Stimulated activated CD4-positive, alpha-beta T cell treated with anti-CD3 and anti-CD28 coated beads, TNF-alpha, amount 100 ng/mL, for 48 hours (primary cell): ENCODE measurements around the gene FOXN1.

Experiments used
- DNase-seq, 3 donors: peaks; one replicate each; pipeline ENCODE4 v3.0.0-alpha.2; 2020; ENCODE audit warnings: low read depth in 3 of 3

FOXN1 gene

DNA sequence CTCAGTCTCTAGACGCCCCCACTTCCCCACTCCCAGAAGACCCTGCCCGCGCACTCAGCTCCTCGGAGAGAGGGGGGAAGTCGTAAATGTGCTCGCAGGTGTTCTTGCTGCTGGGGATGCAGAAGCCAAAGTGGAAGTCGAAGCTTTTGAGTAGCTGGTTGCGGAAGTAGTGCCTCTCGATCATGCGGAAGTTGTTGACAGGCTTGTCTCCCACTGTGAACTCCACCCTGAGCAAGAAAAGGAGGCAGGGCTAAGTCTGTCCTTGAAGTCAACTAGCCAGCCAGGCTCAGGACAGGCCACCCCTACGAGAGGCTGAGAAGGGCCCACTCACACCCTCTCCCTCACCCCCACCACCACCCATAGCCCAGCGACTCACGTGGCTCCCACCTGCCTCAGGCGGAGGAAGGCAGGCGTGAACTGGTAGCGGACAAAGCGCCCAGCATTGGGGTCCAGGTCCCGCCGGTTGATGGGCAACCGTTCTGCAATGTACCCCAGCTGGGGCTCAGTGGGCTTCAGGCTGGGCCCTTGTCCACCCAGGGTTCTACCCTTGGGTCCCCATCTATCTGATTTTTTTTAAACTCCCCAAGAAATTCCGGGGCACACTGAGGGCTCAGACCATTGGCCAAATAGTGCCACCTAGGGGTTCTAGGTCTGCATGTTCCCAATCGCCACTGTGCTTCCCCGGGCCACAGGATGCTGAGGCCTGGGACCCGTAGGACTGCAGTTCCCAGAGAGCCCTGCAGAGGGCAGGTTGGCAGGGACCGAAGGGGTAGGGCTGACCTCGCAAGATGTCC is 41.7 kb downstream of the FOXN1 start:
- peak; percentile 65 to 67 (median 65) for DNase-seq

DNA sequence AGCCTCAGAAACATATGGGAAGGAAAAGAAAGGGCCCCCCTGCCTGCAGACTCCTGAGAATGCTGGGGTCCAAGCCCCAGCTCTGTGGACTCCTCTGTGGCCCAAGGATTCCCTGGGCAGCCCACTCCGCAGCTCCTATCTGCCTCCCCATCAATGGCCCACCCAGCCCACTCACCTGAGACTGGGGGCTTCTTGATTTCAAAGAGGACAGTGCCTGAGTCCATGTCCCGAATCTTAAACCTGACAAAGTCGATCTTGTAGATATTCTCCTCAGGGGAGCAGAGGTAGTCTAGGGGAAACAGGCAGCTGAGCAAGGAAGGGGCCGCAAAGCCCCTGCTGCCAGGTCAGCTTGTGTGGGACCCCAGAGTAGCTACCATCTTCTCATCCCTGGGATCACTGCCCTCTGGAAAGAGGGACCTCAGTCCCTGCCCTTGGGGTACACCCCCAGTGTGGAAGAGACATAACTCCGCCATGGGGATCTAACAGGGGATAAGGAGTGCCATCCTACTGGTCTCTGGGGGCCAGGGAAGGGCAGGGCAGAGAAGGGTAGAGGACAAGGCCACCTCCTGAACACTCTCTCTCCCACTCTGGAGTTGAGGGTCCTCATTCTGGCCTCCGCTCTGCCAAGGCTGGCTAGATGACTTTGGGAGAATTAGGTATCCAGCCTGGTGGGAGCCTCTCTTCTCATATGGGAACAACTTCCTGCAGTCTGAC is 42.4 kb downstream of the FOXN1 start:
- no peak for DNase-seq

DNA sequence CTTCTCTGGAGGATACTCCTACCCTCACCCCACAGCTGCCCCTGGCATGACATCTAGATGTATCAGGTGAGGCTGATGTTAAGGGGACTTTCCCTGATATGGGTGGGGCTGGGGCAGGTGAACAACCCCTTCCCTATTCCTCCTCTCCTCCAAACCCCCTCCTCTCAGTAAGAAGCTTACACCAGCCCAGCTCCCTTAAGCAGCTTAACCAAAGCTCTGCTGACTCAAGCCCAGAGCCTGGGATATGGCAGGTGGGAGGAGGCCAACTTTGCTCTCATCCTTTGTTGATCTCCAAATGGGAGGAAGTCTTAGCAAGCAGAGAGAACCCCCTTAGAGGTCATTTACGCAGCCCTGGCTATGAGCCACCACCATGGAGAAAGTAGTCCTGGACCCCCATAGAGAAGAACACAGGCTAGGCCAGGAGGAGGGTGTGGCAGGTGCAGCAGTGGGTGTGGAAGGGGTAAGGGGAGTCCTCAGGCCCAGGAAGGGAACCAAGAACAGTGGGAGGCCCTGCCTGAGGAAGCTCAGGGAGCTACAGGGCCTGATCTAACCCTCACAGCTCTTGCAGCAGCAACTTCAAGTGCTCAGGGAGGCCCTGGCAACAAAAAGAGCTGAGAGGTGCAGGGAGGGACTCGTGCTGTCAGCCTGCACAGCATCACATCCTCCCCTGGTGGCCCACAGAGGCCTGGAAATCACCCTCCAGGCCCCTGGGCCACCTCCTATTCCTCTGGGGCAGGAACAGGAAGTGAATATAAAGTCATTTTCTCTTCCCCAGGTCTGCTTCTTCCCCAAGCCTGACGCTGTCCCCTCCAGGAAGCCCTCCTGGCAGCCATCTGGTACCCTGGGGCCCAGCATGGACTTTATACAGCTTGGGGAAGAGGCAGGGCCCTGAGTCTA is 43.3 kb downstream of the FOXN1 start:
- peak in 2 of 3 donors; percentile 26 to 46 for DNase-seq

DNA sequence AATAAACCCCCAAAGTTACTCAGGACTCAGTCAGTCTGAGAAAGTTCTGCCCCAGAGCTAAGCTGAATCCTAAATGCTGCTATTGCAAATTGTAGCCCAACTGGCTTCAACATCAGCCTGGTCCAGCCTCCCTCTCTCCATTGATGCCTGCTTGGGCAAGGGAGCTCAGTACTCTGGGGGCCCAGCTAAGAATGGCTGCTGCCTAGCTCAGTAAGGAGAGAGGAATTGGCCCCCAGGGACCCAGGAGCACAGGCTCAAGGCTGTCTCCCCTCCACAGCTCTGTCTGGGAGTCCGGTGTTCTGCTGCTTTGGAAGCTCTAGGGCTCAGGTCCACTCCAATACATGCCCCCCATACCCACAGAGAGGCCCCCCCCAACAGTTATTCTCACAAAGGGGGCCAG is 44.7 kb downstream of the FOXN1 start:
- no peak for DNase-seq

DNA sequence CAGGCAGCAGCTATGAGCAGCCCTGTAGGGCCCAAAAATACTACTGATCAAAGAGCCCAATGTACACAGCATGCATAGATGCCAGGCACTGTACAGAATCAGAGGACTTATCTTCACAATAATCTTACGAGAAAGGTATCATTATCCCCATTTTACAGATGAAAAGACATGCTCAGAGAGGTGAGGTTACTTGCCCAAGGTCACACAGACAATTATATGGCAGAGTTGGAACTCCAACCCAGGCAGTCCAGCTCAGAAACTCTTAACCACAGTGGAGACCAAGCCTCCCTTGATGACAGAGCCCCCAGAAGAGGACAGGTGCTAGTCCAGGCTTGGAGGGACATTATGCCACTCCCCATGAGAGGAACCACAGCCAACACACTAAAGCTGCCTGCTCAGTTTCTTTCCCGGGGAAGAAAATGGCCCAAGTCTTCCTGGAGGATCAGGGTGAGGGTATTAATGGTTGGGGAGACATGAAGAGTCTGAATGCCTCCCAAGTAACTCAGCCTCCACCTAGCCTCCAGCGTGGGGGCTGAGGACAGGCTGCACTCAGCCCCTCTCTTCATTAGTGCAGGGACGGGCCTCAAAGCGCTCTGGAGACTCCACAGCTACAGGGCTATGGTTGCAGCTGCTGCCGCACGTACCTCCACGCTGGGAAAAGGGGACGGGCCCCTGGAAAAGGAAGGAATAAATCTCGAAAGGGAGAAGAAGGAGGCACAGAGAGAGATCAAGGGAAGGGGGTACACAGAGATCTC is 45.5 kb downstream of the FOXN1 start:
- DNase-seq = no peak

DNA sequence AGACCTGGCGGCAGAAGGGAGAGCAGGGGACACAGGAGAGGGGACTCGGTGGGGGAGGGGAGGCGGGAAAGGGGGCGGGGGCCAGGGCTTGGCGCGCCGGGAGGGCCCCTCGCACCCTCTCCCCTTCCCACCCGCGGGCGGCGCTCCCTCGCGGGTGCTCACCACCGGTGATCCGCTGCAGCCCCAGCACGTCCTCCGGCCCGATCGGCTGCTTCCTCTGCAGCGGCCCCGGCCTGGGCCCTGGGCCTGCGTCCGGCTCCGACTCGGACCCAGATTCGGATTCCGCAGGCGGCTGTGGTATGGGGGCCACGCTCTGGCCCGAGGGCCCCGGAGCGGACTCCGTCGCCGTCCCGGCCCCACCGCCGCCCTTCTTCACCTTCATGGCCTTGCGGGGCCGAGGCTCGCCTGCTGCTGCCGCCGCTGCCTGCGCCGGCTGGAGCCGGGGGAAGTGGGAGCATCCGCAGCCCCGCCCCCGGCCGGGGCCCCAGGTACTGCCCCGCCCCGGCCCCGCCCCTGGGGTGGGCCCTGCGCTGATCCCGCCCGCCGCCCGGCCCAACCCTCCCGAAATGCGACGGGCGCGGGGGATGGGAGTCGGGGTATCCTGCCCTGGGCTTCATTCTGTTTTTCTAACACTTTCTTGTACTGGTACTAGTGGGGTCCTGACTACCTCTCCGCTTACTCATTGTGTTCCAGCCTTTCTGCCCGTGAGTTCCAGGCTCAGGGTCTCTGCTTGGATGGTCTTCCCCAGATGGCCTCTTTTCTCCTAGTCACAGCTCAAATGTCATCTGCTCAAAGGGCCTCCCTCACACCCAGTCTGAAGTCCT is 46.2 kb downstream of the FOXN1 start, which contains the start of gene UNC119:
Gene UNC119, minus strand, starts transcription at position 449 of the 824 bp plus-strand sequence. Its CDS starts 67 bp downstream, at position 382.
- DNase-seq = peak; percentile 52 to 75 (median 59)

DNA sequence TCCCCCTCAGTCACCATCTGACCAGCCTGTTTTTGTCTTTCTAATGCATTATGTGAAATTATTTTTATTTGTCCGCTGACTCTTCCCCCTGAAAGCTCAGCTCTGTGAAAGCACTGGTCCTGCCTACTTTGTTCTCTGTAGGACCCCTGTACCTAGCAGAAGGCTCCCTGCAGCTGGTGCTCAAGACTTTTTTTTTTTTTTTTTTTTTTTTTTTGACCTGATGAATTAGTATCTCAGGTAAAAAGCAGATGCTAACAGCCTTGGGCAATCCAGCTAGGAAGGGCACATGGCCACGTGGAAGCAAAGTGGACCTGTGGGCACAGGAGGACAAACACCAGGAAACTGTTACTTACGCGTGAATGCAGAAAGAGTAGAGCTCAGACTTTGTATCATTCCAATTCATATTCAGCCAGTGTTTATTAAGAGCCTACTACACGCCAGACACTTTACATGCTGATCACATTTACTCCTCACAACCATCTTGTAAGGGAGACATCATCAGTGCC is 46.9 kb downstream of the FOXN1 start:
- DNase-seq = no peak

DNA sequence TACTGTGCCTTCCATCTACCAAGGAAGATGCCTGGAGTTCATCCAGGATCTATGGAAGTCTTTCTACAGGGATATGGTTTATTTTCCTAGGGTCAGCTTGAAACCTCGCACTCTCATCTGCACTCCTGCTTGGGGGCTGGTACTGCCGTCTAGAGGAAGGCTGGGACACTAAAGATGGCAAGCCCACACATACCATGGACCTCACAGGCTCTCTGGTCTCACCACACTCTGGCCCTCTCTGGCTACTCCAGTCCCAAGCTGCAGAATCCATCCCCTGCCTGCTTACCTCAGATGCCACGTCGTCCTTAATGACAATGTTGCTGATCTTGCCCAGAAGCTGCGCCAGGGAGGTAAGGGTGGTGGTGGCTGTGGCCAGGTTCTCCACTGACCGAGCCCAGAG is 48.4 kb downstream of the FOXN1 start:
- DNase-seq = no peak

DNA sequence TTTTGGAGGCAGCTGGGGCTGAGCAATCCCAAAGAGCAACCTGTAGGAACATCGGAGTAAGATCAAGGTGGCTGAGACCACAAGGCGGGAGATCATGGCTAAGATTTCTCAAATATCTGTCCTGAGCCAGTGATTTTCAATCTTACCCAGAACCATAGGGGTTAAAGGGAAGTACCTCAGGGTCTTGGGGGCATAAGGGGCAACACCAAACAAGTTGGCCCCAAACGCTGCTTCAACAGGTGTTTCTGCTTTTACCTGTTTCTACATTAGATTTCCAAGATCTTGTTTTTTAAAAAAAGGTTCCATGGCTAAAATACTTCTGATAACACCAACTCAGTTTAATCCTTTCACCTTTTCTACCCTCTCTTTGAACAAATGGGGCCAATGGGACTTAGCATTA is 48.9 kb downstream of the FOXN1 start:
- DNase-seq = no peak

DNA sequence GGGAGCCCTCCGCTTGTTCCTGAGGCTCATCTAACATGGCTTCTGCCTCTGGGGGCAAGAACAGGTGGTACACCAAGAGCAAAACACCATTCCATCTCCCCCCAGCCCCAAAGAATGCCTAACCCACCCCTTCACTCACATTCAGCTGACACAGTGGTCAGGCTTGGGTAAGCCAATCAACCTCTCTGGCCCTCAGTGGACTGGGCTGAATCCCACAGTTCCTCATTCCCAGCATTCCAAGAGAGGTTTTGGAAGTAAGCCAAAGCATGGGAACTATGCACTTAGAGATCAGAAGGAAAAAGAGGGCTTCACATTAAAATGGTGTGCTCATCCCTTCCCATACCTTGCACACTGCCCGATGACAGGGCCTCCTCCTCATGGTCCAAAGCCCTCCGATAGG is 57.3 kb downstream of the FOXN1 start:
- DNase-seq = no peak

DNA sequence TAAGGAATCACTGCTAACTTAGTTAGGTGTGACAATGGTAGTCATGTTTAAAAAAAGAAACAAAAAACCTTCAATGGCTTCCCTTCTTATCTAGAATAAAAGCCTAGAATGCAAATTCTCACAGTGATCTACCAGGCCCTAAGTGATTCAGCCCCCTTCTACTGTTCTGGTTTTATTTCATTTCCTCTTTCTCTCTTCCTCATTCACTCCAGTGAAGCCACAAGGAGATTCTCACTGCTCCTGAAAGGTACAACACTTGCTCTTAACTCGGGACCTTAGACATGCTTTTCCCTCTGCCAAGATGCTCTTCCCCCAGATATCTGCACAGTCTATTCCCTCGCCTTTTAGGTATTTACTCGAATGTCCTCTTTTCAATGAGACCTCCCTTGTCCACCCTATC is 61.5 kb downstream of the FOXN1 start:
- DNase-seq = no peak

DNA sequence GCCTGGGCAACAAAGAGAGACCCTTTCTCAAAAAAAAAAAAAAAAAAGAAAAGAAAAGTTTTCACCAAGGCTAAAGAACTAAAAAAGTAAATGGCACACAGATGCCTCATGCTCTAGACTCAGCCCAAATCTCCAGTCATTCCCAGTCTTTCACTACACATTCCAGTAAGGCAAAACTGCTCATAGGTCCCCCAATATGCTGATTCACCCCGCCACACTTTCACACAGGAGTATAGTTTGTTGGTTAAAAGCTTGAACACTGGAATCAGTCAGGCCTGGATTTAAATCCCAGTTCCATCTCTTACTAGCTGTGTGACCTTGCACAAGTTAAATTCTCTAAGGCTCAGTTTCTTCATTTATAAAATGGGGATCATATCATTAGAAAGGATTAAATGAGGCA is 63.3 kb downstream of the FOXN1 start:
- no peak for DNase-seq

DNA sequence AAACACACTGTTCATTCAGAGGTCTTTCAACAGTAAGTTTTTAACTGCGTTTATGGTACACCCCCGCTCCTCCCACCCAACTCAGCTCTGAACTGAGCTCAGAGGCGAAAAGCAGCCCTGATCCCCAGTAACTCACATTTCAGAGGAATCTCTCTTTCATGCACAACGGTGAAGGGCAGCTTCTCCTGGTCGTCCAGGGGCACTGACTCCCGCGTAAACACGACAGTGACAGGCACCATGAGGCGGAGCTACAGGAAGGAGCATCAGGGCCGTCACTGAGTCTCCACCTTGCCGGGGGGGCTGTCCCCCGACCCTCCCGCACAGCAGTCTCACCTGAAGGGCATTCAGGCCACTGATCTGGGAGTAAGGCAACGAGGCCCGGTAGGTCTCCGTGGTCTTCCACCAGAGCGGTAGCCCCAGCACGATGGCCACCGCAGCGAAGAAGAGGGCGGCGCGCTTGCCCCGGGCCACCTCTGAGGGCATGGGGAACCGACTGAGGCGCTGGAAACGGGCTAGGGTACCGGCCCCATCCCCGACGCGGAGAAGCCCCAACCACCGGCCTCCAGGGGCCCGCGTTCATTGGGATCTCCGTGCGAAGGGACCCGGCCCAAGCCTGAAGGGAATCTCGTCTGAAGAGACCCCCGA is 64.7 kb downstream of the FOXN1 start:
- DNase-seq = no peak

DNA sequence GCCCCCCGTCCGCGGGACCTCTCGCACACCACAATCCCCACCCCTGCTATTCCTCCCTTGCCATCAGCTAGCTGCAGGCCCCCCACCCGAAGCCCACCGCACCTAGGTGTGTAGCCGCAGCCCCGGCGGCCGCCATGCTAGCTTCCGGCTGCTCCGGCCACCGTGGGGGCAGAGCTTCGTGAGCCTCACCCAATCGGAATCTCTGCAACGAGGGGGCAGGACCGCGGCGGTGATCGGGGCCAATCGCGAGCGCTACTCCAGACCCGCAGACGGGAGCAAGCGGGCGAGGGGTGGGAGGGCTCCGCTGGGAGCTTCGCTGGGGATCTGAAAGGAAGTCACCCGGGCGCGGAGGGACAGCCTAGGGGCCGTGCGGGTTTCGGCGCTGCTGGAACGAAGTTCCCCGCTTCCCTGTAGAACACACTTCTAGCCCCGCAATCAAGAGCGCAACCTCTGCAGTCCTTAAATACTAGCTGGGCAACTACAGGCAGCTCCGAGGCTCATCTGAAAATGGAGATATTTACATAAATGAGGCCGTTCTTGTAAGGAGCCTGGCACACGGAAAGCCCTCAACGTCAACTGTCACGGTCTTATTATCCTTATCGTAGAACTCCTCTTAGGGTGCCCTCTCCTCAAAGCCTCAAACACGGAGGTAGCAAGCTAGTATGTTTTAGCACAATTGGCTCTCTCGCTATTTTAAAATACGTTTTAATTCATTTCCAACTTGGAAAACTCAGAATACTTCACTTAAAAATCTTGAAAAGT is 65.4 kb downstream of the FOXN1 start, which contains the start of gene PIGS:
Gene PIGS, minus strand, starts transcription at position 164 of the 762 bp plus-strand sequence. Its CDS starts 28 bp downstream, at position 136.
- peak; percentile 85 to 91 (median 90) for DNase-seq

DNA sequence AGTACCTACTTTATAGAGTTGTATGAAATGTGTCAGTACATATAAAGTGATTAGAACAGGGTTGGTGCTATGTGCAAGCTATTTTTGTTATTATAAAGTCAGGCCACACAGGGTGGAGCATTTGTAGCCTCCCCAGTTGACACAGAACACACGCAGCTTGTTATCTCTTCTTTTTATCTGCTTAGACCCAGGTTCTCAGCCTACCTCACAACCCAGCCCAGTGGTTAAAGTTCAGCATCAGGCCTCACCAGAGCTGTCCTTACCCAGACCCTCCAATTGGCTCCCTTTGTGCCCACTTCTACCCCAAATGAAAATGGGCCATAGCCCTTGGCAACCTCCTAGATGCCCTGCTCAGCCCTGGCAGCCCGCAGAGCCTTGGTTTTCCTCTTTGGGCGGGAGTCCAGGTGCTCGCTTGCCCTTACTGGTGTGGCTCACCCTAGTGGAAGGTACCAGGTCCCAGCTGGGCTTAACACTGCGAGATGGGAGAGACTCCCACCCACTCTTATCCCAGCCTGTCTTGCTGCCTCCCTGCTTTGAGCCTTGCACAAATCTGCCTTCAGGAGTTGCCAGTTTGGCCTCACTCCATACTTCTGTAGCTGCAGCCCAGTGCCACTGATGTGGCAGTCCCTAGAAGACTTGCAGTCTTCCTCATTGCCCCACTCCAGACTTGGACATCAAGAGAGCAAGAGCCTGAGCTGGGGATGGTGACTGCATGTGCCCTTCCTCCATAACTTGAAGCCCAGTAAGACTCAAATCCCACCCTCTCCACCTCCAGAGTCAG is 66.3 kb downstream of the FOXN1 start:
- no peak for DNase-seq

DNA sequence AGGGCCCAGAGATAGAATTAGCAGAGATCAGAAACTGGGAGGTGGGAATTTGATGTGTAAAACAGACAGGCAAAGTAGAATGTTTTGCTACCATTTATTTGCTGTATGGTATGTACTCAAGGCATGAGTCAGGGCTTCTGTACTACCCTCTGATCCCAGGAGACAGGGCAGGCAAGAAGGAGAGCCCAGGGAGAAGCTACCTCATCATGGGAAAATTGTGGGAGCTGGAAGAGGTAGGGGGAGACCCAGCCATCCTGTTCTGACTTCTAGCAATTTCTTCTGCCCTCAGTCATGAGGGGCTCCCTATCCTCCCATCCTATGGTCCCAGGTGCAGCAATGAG is 66.9 kb downstream of the FOXN1 start:
- no peak for DNase-seq

DNA sequence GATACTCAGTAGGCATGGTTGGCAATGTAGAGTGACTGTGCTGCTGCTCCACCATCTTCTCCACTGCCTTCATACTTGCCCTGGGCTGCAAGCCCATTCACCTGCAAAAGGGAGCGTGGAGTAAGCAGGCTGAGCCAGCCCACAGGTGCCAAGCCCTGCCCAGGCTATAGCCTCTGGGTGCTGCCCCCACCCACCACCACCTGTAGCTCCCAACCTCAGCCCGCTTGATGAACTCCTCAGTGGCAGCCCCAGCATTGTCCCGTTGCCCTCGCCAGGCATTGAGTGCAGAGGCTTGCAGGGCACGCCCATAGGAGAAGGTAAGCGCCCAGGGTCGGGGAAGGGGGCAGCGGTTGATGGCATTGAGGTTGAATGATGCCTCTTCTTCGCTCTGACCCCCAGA is 67.4 kb downstream of the FOXN1 start:
- no peak for DNase-seq

DNA sequence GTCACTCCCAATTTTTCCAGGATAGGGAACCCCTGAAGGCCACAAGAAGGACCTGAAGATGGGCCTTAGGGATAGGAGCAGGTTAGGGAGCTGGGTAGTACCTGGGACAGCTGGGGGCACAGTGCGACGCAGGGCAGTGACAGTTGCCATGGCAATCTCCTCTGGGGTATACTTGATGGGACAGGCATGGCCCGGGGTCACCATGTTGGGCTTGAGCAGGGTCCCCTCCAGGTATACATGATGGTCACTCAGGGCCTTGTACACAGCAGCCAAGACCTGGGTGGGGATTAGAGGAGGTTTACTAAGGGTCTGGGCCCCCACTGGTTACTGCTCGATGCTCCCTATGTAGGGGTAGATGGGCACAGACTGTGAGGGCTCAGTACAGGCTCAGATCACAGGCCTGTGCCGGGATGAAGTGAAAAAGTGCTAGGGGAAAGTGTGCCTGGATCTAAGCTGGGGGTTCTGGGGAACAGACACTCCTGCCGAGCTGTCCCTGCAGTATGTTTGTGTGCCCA is 67.9 kb downstream of the FOXN1 start:
- no peak for DNase-seq
